Uterus (tissue), 4 donors: ENCODE measurements around the gene CENPQ. TPM values are rescaled to one million over a fixed set of nuclear protein-coding genes. Genes with fewer than 3 reads are reported as not detected.
"Not testable (repeated sequence)": the region's sequence is repeated elsewhere in the genome, so short reads cannot be mapped to it uniquely, and the experiment has no call there.

Source experiments
- DNase-seq, 2 donors: peaks; one replicate each; pipeline ENCODE4 v3.0.0-alpha.2; 2019 to 2020
- H3K27ac ChIP-seq, 2 donors: fragments of 200-600 bp; sonication (generic); 1 replicate in 1 of 2; 2 replicates in 1 of 2; pipeline ENCODE4 v1.5.1; 2016 to 2018
- H3K27me3 ChIP-seq, 2 donors: fragments of 200-600 bp; sonication (generic); one replicate each; pipeline ENCODE4 v1.5.1; 2018 to 2019; ENCODE audit warnings: control low read depth in 1 of 2
- H3K36me3 ChIP-seq, 2 donors: fragments of 200-600 bp; sonication (generic); one replicate each; pipeline ENCODE4 v1.5.1; 2019; ENCODE audit warnings: control low read depth in 1 of 2
- H3K4me1 ChIP-seq, 2 donors: fragments of 200-600 bp; sonication (generic); one replicate each; pipeline ENCODE4 v1.5.1; 2018 to 2019; ENCODE audit warnings: control low read depth in 1 of 2
- H3K4me3 ChIP-seq, 2 donors: fragments of 200-600 bp; sonication (generic); 1 replicate in 1 of 2; 2 replicates in 1 of 2; pipeline ENCODE4 v1.5.1; 2018 to 2019; ENCODE audit warnings: mild to moderate bottlenecking in 1 of 2
- H3K9me3 ChIP-seq, 2 donors: fragments of 200-600 bp; sonication (generic); one replicate each; pipeline ENCODE4 v1.5.1; 2019; ENCODE audit warnings: control low read depth in 1 of 2
- POLR2A ChIP-seq, 2 donors: fragments of 450-650 bp; IDR thresholded peaks; one replicate each; pipeline ENCODE4 v1.6.1; 2016; ENCODE audit warnings: antibody characterized with exemption in 2 of 2, mild to moderate bottlenecking in 1 of 2, moderate library complexity in 1 of 2
- intact Hi-C: fragments of 100-400 bp; cut with DNase I; formaldehyde crosslinking; loops from one replicate; pipeline ENCODE4 v1.15.1; 2023; ENCODE audit warnings: low total_unique reads
- total RNA-seq, 4 donors: library from RNA; depleted of rRNA in 3 of 4; stranded (reverse); fragments of >200 nt in 3 of 4; gene quantifications; one replicate each; pipeline versions ENCODE4 v1.1.0 to v1.2.4, GENCODE V29; 2014 to 2023
- TF ChIP-seq, protein P1 (sequence below), 4 experiments: fragments of 200-600 bp in 2 of 4; fragments of 450-650 bp in 2 of 4; sonication (generic) in 2 of 4; IDR thresholded peaks; one replicate each; pipeline ENCODE4 v1.5.1; 2016 to 2019; ENCODE audit warnings: antibody characterized with exemption in 4 of 4, mild to moderate bottlenecking in 2 of 4, moderate library complexity in 1 of 4
- donor health status: DM: yes; HTN: yes; CAD: no.

Gene CENPQ
- total RNA-seq, 4 donors from 2014 or later = 1.5 to 9.5 (median 3.4) TPM

DNA sequence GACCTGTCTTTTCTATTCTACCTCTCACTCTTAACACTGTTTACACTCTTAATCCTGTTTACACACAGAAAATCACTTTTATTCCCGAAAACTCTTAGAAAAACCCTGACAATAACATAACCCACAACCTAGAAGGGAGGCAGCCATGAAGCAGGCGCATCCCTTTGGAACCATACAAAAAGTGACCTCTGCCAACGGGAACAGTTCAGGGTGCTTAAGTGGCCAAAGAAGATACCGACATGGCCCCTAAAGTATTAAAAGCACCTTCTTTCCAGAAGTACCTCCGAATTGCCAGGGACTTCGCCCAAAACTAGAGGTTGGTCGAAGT, 607 bp upstream of the CENPQ start:
- Histone ChIP-seq H3K27ac (peak overlapping the region; percentile 82 to 88), H3K4me1 (peaks cover 0 to 8% of the 10 kb centered on the region in 2 donors)
- intact Hi-C loops = no loop called here

DNA sequence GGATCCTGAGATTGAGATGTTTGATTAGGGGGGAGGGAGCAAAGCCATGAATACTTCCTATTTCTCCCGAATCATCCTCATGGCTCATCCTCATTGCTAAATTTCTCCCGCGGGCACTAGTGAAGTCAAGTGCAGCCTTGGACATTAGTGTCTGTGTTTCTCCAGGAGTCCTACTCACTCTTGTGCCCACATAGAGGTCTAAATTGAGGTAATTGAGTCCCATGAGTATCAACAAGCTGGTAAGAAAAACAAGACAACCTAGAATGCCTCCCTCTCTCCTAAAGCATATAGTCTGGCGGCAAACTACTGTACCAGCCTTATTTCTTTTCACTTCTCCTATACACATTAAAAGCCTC, 420 bp downstream of the CENPQ start:
- Histone ChIP-seq H3K27me3 (no peaks in the 10 kb centered on the region), H3K4me3 (peak overlapping the region; percentile 62 to 85), H3K27ac (peak overlapping the region; percentile 82 to 88), H3K36me3 (no peaks in the 10 kb centered on the region), H3K9me3 (no peaks in the 10 kb centered on the region), H3K4me1 (peaks cover 0 to 8% of the 10 kb centered on the region in 2 donors)
- TF ChIP-seq, protein P1, sequence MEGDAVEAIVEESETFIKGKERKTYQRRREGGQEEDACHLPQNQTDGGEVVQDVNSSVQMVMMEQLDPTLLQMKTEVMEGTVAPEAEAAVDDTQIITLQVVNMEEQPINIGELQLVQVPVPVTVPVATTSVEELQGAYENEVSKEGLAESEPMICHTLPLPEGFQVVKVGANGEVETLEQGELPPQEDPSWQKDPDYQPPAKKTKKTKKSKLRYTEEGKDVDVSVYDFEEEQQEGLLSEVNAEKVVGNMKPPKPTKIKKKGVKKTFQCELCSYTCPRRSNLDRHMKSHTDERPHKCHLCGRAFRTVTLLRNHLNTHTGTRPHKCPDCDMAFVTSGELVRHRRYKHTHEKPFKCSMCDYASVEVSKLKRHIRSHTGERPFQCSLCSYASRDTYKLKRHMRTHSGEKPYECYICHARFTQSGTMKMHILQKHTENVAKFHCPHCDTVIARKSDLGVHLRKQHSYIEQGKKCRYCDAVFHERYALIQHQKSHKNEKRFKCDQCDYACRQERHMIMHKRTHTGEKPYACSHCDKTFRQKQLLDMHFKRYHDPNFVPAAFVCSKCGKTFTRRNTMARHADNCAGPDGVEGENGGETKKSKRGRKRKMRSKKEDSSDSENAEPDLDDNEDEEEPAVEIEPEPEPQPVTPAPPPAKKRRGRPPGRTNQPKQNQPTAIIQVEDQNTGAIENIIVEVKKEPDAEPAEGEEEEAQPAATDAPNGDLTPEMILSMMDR (IDR thresholded peaks at IDR 0.05) = no peak
- no peak for TF ChIP-seq POLR2A (IDR thresholded peaks at IDR 0.05)
- DNase-seq = no peak
- intact Hi-C loops = no loop called here

More for the DNA sequence above, 607 bp upstream of the CENPQ start:
- no peaks in the 10 kb centered on the region for H3K36me3 ChIP-seq
- no peaks in the 10 kb centered on the region for H3K27me3 ChIP-seq
- TF ChIP-seq, protein P1 (IDR thresholded peaks at IDR 0.05) = no peak
- TF ChIP-seq POLR2A (IDR thresholded peaks at IDR 0.05) = no peak
- H3K4me3 ChIP-seq = peak overlapping the region; percentile 62 to 85
- DNase-seq = no peak
- no peaks in the 10 kb centered on the region for H3K9me3 ChIP-seq

GRCh38 chr6:49464691-49465090, 1.5 kb downstream of the CENPQ start:
- Histone ChIP-seq H3K27ac (no peak overlapping the region), H3K9me3 (no peaks in the 10 kb centered on the region), H3K36me3 (no peaks in the 10 kb centered on the region), H3K4me3 (no peak overlapping the region), H3K4me1 (peaks cover 0 to 8% of the 10 kb centered on the region in 2 donors), H3K27me3 (no peaks in the 10 kb centered on the region)
- intact Hi-C loops = no loop called here
- TF ChIP-seq POLR2A (IDR thresholded peaks at IDR 0.05) = no peak
- TF ChIP-seq, protein P1 (IDR thresholded peaks at IDR 0.05) = no peak
- DNase-seq = no peak

DNA sequence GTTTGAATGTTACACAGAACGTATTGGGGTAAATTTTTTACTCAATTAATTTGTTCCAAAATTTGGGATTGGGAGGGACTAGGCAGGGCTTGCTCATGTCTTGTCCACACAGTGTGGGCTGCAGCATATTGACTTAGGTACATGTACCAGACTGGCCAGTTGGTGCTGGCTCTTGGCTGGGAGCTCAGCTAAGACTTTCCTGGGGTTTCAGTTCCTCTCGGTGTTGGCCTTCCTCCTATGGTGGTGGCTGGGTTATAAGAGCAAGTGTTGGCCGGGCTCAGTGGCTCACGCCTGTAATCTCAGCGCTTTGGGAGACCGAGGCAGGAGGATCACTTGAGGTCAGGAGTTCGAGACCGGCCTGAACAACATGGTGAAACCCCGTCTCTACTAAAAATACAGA, 4.9 kb downstream of the CENPQ start:
- TF ChIP-seq POLR2A (IDR thresholded peaks at IDR 0.05) = no peak
- TF ChIP-seq, protein P1 (IDR thresholded peaks at IDR 0.05) = no peak
- no peaks in the 10 kb centered on the region for H3K9me3 ChIP-seq
- intact Hi-C loops = no loop called here
- no peaks in the 10 kb centered on the region for H3K36me3 ChIP-seq
- H3K4me1 ChIP-seq = no peaks in the 10 kb centered on the region
- no peaks in the 10 kb centered on the region for H3K27me3 ChIP-seq
- H3K4me3 ChIP-seq = no peak overlapping the region
- no peak for DNase-seq
- H3K27ac ChIP-seq = no peak overlapping the region

GRCh38 chr6:49476564-49476963, 13.4 kb downstream of the CENPQ start:
- DNase-seq, H3K27me3 ChIP-seq, H3K4me3 ChIP-seq, H3K4me1 ChIP-seq, intact Hi-C loops, H3K9me3 ChIP-seq, H3K36me3 ChIP-seq, H3K27ac ChIP-seq: not testable (repeated sequence)

DNA sequence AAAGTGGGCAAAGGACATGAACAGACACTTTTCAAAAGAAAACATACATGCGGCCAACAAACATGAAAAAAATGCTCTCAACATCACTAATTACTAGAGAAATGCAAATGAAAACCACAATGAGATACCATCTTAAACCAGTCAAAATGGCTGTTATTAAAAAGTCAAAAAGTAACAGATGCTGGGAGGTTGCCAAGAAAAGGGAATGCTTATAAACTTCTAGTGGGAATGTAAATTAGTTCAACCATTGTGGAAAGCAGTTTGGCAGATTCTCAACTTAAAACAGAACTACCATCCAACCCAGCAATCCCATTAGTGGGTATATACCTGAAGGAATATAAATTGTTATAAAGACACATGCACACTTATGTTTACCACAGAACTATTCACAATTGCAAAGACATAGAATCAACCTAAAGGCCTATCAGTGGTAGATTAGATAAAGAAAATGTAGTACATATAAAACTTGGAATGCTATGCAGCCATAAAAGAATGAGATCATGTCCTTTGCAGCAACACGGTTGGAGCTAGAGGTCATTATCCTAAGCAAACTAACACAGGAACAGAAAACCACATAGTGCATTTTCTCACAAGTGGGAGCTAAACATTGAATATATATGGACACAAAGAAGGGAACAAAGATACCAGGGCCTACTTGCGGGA, 16.3 kb downstream of the CENPQ start:
- intact Hi-C loops = no loop called here
- H3K27ac ChIP-seq = no peak overlapping the region
- no peak for DNase-seq
- no peaks in the 10 kb centered on the region for H3K4me1 ChIP-seq
- no peaks in the 10 kb centered on the region for H3K27me3 ChIP-seq
- TF ChIP-seq, protein P1 (IDR thresholded peaks at IDR 0.05) = no peak
- TF ChIP-seq POLR2A (IDR thresholded peaks at IDR 0.05) = no peak
- no peaks in the 10 kb centered on the region for H3K9me3 ChIP-seq
- H3K36me3 ChIP-seq = no peaks in the 10 kb centered on the region
- no peak overlapping the region for H3K4me3 ChIP-seq

GRCh38 chr6:49481846-49482245, 18.7 kb downstream of the CENPQ start:
- H3K4me1 ChIP-seq, intact Hi-C loops: not testable (repeated sequence)

DNA sequence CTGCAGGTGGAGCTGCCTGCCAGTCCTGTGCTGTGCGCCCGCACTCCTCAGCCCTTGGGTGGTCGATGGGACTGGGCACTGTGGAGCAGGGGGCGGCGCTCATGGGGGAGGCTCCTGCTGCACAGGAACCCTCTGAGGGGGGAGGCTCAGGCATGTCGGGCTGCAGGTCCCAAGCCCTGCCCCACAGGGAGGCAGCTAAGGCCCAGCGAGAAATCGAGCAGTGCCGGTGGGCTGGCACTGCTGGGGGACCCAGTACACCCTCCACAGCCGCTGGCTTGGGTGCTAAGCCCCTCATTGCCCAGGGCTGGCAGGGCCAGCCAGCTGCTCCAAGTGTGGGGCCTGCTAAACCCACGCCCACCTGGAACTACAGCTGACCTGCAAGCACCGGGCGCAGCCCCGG, 20.2 kb downstream of the CENPQ start:
- H3K27ac ChIP-seq, H3K27me3 ChIP-seq, DNase-seq, intact Hi-C loops, H3K4me3 ChIP-seq, H3K9me3 ChIP-seq, H3K36me3 ChIP-seq, H3K4me1 ChIP-seq: not testable (repeated sequence)

More at GRCh38 chr6:49481846-49482245, 18.7 kb downstream of the CENPQ start:
- not testable (repeated sequence) for DNase-seq, H3K27me3 ChIP-seq, H3K4me3 ChIP-seq, H3K9me3 ChIP-seq, H3K27ac ChIP-seq, H3K36me3 ChIP-seq
